Ammon's horn (tissue), 1 donor: Measurements from ENCODE around the gene SLFNL1.
A peak's percentile ranks its signal among the peaks of the same experiment; 100 is the strongest.

Experiments
- DNase-seq: peaks from one replicate; pipeline ENCODE4 v3.0.0-alpha.2; 2016; ENCODE audit warnings: low spot score

Gene SLFNL1

GRCh38 chr1:41020109-41020576 lies 1.4 kb downstream of the SLFNL1 start:
- DNase-seq: no peak

DNA sequence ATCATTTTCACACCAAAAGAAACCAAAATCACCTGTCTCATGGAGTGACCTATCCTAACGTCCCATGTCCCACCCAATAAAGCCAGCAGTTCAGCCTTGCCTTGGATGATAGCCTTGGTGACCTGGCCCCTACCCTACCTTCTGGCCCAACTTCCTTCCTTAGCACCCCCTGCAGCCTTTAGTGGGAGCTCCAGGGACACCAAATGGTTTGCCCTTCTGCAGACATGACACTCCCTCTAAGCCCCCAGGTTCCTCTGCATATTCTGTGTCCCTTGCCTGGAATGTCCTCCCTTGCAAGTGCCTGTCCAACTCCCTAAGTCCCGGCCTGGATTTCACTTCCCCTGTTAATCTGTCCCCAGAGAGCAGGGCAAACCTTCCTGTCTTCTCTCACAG lies 2.2 kb downstream of the SLFNL1 start:
- no peak for DNase-seq

DNA sequence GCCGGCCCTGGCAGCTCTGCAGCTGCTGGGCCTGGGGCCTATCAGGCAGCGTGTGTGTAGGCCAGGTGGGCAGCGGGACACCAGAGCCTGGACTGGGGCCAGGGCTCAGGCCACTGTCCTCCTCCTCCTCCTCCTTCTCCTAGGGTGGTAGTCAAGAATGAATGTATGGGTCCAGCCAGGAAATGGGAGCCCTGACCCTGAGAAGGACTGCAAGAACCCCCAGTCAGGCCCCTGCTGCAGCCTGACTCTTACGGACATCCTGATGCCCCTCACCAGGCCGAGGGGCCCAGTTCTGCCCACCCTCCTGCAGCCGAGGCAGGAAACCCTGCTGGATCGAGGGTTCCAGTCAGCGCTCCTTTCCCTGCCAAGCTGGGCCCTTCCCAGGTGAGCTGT lies 3.5 kb downstream of the SLFNL1 start:
- no peak for DNase-seq

GRCh38 chr1:41017141-41018017 lies 4.1 kb downstream of the SLFNL1 start:
- no peak for DNase-seq

DNA sequence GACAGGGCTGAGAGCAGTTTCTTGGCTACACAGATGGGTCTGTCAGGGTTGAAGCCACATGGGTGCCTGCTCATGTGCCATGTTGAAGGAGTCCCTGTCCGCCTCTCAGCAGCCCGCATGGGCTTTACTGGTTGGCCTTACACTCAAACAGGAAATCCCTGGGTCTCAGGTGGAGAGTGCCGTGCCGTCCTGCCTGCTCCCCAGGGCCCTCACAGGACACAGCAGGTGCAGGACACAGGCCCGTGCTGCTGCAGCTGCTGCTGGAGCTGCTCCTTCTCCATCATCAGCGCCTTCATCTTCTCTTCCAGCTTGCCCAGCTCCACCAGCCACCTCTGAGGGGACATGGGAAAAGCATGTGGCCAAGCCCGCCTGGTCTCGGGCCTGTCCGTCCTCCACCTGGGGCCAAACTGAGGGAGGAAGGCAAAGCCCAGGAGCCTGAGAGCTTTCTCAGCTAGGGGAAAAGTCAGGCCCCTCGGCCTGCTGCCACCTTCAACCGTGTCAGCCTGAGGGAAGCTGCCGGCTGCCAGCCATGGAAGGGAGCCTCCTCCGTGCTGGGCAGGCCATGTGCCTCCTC lies 5.5 kb downstream of the SLFNL1 start:
- no peak for DNase-seq

DNA sequence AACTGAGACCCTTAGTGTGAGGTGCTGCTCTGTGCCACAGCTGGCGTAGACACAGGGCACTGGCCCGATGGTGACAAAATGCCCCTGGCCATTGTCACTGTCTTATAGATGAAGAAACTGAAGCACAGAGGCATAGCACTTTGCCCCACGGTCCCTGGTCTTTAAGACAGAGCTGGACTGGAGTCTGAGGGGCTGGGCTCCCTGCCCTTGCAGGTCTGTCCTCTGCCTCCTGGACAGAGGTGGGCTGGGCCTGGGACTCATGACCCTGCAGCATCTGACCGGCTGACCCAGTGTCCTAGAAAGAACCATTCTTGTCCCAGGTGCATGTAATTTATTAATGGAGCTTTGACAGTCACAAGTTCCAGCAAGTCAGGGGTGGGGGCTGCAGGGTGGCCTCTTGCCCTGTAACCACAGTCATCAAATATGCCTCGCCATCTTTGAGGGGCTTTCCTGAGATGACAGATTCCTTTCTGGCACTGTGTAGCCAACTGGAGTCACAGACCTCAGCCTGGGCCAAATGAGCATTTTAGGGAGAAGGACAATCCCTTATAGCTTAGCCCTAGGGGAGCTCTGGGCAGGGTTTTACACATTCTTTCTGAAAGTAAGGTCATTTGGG lies 6.1 kb downstream of the SLFNL1 start:
- DNase-seq: no peak

- no peak for DNase-seq
Measured at GRCh38 chr1:41014871-41015270, 6.7 kb downstream of the SLFNL1 start.

DNA sequence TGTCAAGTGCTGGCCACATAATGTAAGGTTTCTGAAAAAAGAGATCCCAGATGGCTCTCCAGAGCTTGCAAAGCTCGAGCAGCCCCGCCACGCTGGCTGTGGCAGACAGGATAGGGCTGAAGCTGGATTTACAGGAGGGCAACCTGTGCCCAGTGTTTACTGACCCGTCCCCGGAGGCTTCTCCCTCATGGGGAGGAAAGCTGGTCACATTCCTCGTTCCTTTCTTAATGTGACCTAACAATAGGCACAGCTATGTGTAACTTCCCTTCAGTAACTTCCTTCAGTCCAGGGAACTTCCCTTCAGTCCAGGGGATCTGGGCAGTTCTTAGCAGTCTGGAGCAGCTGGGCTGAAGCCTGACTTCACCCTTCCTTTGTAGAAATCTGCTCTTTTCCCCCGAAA lies 7.7 kb downstream of the SLFNL1 start:
- no peak for DNase-seq

DNA sequence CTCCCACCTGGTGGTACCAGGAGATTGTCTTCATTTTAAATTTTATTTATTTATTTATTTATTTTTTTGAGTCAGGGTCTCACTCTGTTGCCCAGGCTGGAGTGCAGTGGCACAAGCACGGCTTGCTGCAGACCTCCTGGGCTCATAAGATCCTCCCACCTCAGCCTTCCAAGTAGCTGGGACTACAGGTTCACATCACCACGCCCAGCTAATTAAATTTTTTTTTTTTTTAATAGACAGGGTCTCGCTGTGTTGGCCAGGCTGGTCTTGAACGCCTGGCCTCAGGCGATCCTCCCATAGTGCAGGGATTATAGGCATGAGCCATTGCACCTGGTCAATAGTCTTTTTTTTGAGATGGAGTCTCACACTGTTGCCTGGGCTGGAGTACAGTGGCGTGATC lies 8.5 kb downstream of the SLFNL1 start:
- DNase-seq: no peak

- DNase-seq: no peak
Measured at GRCh38 chr1:41010345-41010744, 11.2 kb downstream of the SLFNL1 start.

DNA sequence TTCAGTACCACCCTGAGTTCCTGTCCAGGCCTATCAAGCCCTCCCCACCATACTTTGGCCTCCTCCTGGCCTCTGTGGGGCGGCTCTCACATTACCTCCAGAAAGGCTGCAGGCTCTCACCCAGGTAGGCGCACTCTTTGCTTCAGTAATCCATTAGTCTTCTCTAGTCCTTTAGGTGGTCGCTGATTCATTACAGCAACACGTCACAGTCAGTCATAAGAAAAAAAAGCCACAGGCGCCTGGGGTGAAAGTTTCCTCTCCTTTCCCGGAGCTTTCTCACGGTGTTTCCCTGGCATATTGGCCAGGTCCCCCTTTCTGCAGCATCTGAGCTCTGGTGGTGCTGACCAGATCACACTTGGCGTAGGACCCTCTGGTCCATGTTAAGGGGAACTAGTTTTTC lies 12.1 kb downstream of the SLFNL1 start:
- no peak for DNase-seq

GRCh38 chr1:41006942-41007865 lies 14.3 kb downstream of the SLFNL1 start:
- no peak for DNase-seq

GRCh38 chr1:41005876-41006275 lies 15.6 kb downstream of the SLFNL1 start:
- no peak for DNase-seq

- peak; percentile 97 for DNase-seq
Measured at GRCh38 chr1:41003640-41004220, 17.8 kb downstream of the SLFNL1 start.

DNA sequence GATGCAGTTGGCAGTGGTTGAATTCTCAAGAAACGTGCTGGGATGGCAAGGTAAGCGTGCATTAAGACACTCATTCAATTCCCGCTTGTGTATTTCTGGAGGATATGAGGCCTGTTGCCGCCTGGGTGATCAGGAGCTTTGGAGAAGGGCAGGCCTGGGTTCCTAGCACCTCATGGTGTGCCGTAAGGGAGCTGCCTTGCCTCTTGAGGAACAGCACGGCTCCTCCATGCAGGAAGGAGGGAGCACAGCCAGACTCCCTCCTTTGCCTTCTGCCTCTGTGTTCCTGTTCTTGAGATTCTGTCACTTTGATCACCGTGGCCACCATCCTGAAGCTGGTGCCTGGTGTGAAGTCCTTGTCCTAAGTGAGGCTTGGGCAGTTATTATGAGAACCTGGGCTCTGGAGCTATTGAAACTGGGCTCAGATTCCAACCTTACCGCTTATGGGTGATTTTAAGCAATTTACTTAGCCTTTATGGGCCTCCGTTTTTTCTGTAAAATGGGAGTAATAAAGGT lies 18.3 kb downstream of the SLFNL1 start:
- DNase-seq: no peak

DNA sequence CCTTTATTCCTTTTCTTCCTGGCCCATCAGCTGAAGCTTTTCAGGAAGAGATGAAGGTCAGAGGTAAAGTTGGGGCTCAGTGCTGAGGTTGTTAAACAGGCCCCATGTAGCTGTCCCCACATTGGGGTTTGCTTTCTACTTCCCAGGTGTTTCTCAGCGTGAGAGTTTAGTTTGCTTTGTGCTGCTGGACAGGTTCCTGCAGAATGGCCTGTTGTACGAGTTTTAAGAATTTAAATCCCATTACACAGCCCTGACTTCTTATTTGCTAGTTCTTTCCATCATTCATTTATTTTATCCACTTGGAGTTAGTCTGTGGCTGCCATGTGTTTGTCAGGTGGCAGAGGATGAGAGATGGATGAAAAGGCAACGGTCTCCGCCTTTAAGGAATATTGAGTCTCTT lies 22.9 kb downstream of the SLFNL1 start:
- DNase-seq: no peak

- DNase-seq: no peak
Measured at GRCh38 chr1:40997096-40997495, 24.4 kb downstream of the SLFNL1 start.

DNA sequence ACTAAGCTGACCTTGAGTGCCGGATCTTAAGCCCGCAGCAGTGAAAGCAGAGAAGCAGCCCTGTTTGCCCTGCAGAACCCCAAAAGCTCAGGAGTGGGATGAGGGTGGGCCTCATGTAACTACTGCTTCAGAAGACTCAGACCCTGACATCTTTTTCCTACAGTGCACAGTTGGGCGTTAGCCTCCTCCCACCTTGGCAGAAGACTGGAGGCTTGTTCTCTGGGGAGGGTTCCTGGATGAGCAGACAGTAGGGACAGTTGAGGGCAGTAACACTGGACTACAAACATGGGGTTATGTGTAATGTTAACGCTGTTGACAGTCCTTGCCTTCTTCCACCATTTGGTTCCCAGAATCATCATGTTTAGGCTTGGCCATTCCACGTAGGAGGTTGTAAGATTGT lies 32.5 kb downstream of the SLFNL1 start:
- DNase-seq: no peak

- no peak for DNase-seq
Measured at GRCh38 chr1:40988280-40988679, 33.2 kb downstream of the SLFNL1 start.

- DNase-seq: no peak
Measured at GRCh38 chr1:40987439-40988276, 33.9 kb downstream of the SLFNL1 start.

DNA sequence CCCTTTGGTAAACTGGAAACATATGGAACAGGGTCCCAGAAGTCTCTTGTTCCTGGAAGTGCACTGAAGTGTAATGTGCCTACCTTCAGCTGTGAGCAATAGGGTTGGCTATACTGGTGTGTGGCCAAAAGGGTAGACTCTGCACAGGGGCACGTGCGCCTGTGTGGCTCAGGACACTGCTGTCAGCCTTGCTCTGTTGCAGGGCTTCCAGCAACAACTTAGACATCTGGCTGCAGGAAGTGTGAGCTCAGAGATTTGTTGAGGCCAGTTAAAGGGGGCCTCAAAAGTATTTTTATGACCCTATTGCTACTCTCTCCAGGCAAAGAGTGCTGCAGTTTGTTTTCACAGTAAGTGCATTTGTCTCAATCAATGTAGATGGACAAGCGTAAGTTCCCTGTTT lies 34.6 kb downstream of the SLFNL1 start:
- DNase-seq: no peak
